Endodermal cell (in vitro differentiated cells): ENCODE measurements around the gene DHRS4L2. TPM values are rescaled to one million over a fixed set of nuclear protein-coding genes. Genes with fewer than 3 reads are reported as not detected.
"Not testable (repeated sequence)": the region's sequence is repeated elsewhere in the genome, so short reads cannot be mapped to it uniquely, and the experiment has no call there.

ENCODE experiments used
- DNase-seq: peaks from one replicate; pipeline ENCODE4 v3.0.0-alpha.2; 2017
- H3K27ac ChIP-seq: 2 replicates; pipeline ENCODE4 v1.5.1; 2013; ENCODE audit warnings: mild to moderate bottlenecking, low read depth, low read length, moderate library complexity
- H3K27me3 ChIP-seq: 2 replicates; pipeline ENCODE4 v1.6.1; 2013; ENCODE audit warnings: mild to moderate bottlenecking, low read length, moderate library complexity; ENCODE audit not compliant: insufficient read depth, control insufficient read depth, poor library complexity, severe bottlenecking
- H3K36me3 ChIP-seq: 2 replicates; pipeline ENCODE4 v1.7.0; 2013; ENCODE audit warnings: mild to moderate bottlenecking, low read length, moderate library complexity; ENCODE audit not compliant: control insufficient read depth, insufficient read depth
- H3K4me1 ChIP-seq: one replicate; pipeline ENCODE4 v1.7.0; 2013; ENCODE audit warnings: low read length; ENCODE audit not compliant: control insufficient read depth, insufficient read depth
- H3K4me3 ChIP-seq: 2 replicates; pipeline ENCODE4 v1.5.1; 2013; ENCODE audit warnings: mild to moderate bottlenecking, low read length, moderate library complexity
- H3K9ac ChIP-seq: 2 replicates; pipeline ENCODE4 v1.6.1; 2013; ENCODE audit warnings: mild to moderate bottlenecking, low read length, moderate library complexity; ENCODE audit not compliant: poor library complexity, severe bottlenecking; ENCODE audit errors: extremely low read depth
- H3K9me3 ChIP-seq: 2 replicates; pipeline ENCODE4 v1.6.1; 2013; ENCODE audit warnings: mild to moderate bottlenecking, low read length, moderate library complexity; ENCODE audit not compliant: control insufficient read depth
- H3K27ac Mint-ChIP-seq: 2 replicates; pipeline ENCODE4 v1.8.0; 2020; ENCODE audit warnings: mixed read lengths
- H3K27me3 Mint-ChIP-seq: 2 replicates; pipeline ENCODE4 v1.8.0; 2021; ENCODE audit warnings: mild to moderate bottlenecking, mixed read lengths; ENCODE audit not compliant: insufficient read depth
- H3K36me3 Mint-ChIP-seq: 2 replicates; pipeline ENCODE4 v1.8.0; 2020; ENCODE audit warnings: low read depth, mixed read lengths
- H3K4me1 Mint-ChIP-seq: 2 replicates; pipeline ENCODE4 v1.8.0; 2020; ENCODE audit warnings: mixed read lengths
- H3K4me3 Mint-ChIP-seq: 2 replicates; pipeline ENCODE4 v1.8.0; 2020; ENCODE audit warnings: mild to moderate bottlenecking, moderate library complexity, mixed read lengths
- H3K9me3 Mint-ChIP-seq: 2 replicates; pipeline ENCODE4 v1.8.0; 2020; ENCODE audit warnings: mild to moderate bottlenecking, mixed read lengths
- whole genome bisulfite sequencing, 2 experiments: methylation state at CpG; one replicate each; pipeline versions ENCODE4 v1.1.5 to v1.1.7; 2013; ENCODE audit warnings: missing lambda C conversion rate in 2 of 2, mixed read lengths in 1 of 2; ENCODE audit not compliant: insufficient coverage in 1 of 2, insufficient read length in 1 of 2; 5-methylcytosine and 5-hydroxymethylcytosine counted together
- total RNA-seq, 2 donors: library from RNA; stranded (reverse); fragmentation: NEBNext Ultra II Directional in 1 of 2; extraction: Animal tissue kit (Norgen Biotek cat#: 25700) in 1 of 2; gene quantifications; 2 replicates in 1 of 2; 3 replicates in 1 of 2; pipeline ENCODE4 v1.2.1, GENCODE V29; 2021

Gene DHRS4L2
- total RNA-seq, 2 donors from 2014 or later, result 16.7 to 17.3 TPM

DNA sequence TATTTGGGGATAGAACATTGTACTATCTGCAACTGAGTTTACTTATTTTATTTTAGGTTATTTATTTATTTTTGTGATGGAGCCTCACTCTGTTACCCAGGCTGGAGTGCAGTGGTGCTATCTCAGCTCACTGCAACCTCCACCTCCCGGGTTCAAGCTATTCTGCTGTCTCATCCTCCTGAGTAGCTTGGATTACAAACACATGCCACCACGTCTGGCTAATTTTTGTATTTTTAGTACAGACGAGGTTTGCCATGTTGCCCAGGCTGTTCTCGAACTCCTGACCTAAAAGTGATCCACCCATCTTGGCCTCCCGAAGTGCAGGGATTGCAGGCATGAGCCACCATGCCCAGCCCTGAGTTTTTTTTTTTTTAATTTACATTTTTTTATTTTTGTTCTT, 10.9 kb downstream of the DHRS4L2 start:
- H3K9me3 Mint-ChIP-seq, H3K36me3 Mint-ChIP-seq, H3K4me1 Mint-ChIP-seq, H3K4me1 ChIP-seq, H3K4me3 Mint-ChIP-seq, H3K27me3 Mint-ChIP-seq, H3K27me3 ChIP-seq, H3K36me3 ChIP-seq, H3K9me3 ChIP-seq, H3K4me3 ChIP-seq, H3K9ac ChIP-seq, DNase-seq, H3K27ac ChIP-seq, H3K27ac Mint-ChIP-seq: not testable (repeated sequence)
- WGBS, 2 experiments, result no CpG with 5 or more reads among the region's 5 CpGs

- not testable (repeated sequence) for H3K27me3 ChIP-seq, H3K4me3 Mint-ChIP-seq, H3K4me3 ChIP-seq, H3K9me3 Mint-ChIP-seq, H3K27ac ChIP-seq, H3K36me3 ChIP-seq, DNase-seq, H3K9ac ChIP-seq, H3K27me3 Mint-ChIP-seq, H3K9me3 ChIP-seq, H3K36me3 Mint-ChIP-seq, H3K4me1 Mint-ChIP-seq, H3K27ac Mint-ChIP-seq, H3K4me1 ChIP-seq
These were observed 12.3 kb downstream of the DHRS4L2 start for GRCh38 chr14:24001078-24001477.

DNA sequence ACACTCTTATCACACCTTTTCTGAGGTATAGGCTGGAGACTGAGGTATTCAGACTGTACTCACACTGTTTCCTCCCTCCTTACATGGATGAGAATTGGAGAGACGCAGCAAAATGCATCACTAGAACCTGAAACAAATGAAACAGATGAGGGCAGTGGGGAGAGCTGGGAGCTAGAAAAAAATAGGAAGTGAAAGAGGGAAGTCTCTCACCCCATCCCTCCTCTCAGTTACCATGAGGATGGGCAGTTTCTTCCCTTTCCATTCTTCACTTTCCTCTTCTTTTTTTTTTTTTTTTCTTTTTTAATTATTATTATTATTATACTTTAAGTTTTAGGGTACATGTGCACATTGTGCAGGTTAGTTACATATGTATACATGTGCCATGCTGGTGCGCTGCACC, 12.9 kb downstream of the DHRS4L2 start:
- H3K27me3 ChIP-seq, H3K9ac ChIP-seq, H3K27me3 Mint-ChIP-seq, H3K36me3 ChIP-seq, H3K27ac ChIP-seq, H3K4me1 Mint-ChIP-seq, H3K27ac Mint-ChIP-seq, H3K9me3 Mint-ChIP-seq, H3K4me3 Mint-ChIP-seq, H3K36me3 Mint-ChIP-seq, H3K4me3 ChIP-seq, DNase-seq, H3K9me3 ChIP-seq, H3K4me1 ChIP-seq: not testable (repeated sequence)
- WGBS, 2 experiments, result no CpG with 5 or more reads among the region's 2 CpGs

GRCh38 chr14:24006471-24006816, 17.7 kb downstream of the DHRS4L2 start:
- not testable (repeated sequence) for H3K27ac Mint-ChIP-seq, H3K9me3 ChIP-seq, H3K4me1 ChIP-seq, H3K36me3 Mint-ChIP-seq, DNase-seq, H3K9me3 Mint-ChIP-seq, H3K9ac ChIP-seq, H3K4me3 ChIP-seq, H3K36me3 ChIP-seq, H3K27ac ChIP-seq, H3K27me3 ChIP-seq, H3K4me1 Mint-ChIP-seq
- H3K4me3 Mint-ChIP-seq, result peak overlapping the region; percentile 38
- H3K27me3 Mint-ChIP-seq, result peaks cover 25% of the 10 kb centered on the region
- 24 to 36% methylated on average over 4 to 6 of the region's 15 CpGs for WGBS, 2 experiments

GRCh38 chr14:24006817-24007652, 18.3 kb downstream of the DHRS4L2 start:
- not testable (repeated sequence) for H3K9me3 ChIP-seq, H3K27ac ChIP-seq, H3K4me1 ChIP-seq, H3K9me3 Mint-ChIP-seq, H3K4me1 Mint-ChIP-seq, H3K27me3 ChIP-seq, H3K36me3 ChIP-seq, H3K36me3 Mint-ChIP-seq, H3K27ac Mint-ChIP-seq, H3K4me3 ChIP-seq, H3K9ac ChIP-seq
- Mint-ChIP-seq H3K4me3 (peak overlapping the region; percentile 38), H3K27me3 (peaks cover 25% of the 10 kb centered on the region)
- peak; percentile 58 for DNase-seq
- 22% methylated on average over 38 of the region's 62 CpGs; no CpG with 5 or more reads in 1 of the 2 experiments for WGBS, 2 experiments
